Left lobe of liver (tissue), 2 donors: Measurements from ENCODE around the gene MOB3A. TPM values are rescaled to one million over a fixed set of nuclear protein-coding genes. Genes with fewer than 3 reads are reported as not detected.
A peak's percentile ranks its signal among the peaks of the same experiment; 100 is the strongest.
"Not testable (repeated sequence)": the region's sequence is repeated elsewhere in the genome, so short reads cannot be mapped to it uniquely, and the experiment has no call there.

Source experiments
- ATAC-seq: fragments of 200-7000 bp; cut with Tn5 transposase; one replicate; pipeline ENCODE4 v1.9.1; 2020; ENCODE audit warnings: mild to moderate bottlenecking, moderate library complexity
- DNase-seq: peaks from one replicate; pipeline ENCODE4 v3.0.0-alpha.2; 2020; ENCODE audit warnings: low spot score
- total RNA-seq: library from RNA; stranded (reverse); gene quantifications from one replicate; pipeline ENCODE4 v1.2.1, GENCODE V29; 2021
- donor health status: DM: no; HTN: no; CAD: no; lungs with moderate emphysema.
- donor health status: DM: no; HTN: yes; CAD: no.

MOB3A gene
- total RNA-seq, 1 donor from 2014 or later = 11.2 TPM

DNA sequence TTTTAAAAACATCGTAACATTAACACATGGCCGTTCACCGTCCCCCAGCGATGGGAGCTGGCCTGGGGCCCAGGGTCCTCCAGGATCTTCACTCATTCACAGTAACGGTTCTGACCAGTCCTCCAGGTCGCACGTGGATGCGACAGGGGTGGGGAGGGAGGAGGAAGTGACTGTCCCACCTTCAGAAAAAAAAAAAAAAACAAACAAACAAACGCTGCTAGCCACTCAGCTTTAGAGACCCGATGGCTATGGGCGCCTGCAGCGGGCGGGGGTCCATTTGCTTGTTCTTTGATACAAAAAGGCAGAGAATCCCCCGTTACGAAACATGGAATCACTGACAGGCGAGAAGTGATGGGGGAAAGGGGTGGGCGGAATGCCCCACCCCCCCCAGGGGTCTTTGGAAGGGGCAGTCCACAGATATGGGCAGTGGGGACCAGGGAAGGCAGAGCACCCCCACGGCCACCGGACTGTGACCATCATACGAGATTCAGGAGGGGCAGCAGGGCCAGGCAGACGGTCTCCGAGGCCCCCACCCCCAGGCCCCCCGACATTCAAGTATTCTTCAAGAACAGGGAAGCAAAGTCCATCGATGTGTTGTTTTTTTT is 58.4 kb downstream of the MOB3A start:
- ATAC-seq (no peak), DNase-seq (peak; percentile 44)

DNA sequence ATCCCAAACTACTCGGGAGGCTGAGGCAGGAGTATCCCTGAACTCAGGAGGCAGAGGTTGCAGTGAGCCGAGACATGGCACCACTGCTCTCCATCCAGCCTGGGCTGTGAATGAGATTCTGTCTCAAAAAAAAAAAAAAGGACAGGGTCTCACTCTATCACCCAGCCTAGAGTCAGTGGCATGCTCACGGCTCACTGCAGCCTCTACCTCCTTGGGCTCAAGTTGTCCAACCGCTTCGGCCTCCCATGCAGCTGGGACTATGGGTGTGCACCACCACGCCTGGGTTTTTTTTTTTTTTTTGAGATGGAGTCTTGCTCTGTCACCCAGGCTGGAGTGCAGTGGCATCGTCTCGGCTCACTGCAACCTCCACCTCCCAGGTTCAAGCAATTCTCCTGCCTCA is 59.7 kb downstream of the MOB3A start:
- DNase-seq (no peak), ATAC-seq (no peak)

DNA sequence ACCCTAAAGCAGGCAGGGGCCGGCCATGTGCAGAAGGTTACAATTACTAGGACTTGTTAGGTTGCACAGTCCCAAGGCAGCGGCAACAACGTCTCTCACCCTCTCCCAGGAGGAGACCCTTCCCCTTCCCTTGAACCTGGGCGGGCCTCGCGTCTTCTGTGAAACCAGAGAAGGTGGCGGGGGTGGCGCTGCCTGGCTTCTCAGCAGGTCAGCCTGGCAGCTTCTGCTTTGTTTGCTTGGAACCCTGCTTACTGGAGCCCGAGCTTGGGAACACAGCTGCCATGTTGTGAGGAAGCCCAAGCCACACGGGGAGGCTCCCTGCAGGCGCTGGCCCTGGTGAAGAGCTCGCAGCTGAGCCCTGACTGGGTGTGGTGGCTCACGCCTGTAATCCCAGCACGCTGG is 60.5 kb downstream of the MOB3A start:
- ATAC-seq (no peak), DNase-seq (no peak)

DNA sequence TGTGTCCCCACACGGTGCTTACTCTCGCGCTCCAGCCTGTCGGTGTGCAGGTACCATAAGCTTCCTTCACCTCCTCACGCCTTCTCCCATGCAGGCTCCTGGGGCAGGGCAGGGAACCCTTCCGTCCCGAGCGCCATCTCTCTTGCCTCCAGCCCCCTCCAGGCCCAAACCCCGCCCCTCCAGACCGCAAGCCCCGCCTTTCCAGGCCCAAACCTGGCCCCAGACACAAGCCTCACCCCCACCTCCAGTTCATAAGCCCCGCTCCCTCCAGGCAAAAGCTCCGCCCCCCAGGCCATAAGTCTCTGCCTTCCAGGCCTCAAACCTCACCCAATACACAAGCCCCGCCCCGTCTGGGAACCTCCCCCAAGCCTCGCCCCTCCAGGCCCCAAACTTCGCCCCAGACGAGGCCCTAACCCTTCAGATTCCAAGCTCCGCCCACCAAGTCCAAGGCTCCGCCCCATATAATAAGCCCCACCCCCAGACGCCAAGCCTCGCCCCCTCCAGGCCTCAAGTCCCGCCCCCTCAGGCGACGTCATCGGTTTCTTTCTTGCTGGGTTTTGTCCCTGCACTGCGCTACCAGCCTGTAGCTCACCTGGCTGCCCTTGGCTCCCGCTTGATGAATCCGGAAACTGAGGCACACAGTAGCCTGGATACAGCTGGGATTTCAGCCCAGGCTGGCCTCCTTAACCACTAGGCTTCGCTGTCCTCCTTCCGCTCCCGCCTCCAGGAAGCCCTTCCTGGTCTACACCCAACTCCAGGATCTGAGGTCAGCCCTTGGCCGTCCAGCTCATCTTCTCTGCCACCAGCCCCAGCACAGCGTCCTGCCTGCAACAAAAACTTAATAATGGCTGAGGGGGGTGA is 61.2 kb downstream of the MOB3A start:
- peak; percentile 27 for ATAC-seq
- no peak for DNase-seq

DNA sequence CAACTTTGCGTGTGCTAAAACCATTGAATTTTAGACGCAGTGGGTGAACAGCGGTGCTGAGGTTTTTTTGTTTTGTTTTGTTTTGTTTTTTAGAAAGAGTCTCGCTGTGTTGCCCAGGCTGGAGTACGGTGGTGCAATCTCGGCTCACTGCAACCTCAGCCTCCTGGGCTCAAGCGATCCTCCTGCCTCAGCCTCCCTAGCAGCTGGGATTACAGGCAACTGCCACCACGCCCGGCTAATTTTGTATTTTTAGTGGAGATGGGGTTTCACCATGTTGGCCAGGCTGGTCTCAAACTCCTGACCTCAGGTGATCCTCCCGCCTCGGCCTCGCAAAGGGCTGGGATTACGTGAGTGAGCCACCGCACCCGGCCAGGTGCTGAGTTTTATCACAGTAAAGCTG is 61.9 kb downstream of the MOB3A start:
- not testable (repeated sequence) for ATAC-seq, DNase-seq

DNA sequence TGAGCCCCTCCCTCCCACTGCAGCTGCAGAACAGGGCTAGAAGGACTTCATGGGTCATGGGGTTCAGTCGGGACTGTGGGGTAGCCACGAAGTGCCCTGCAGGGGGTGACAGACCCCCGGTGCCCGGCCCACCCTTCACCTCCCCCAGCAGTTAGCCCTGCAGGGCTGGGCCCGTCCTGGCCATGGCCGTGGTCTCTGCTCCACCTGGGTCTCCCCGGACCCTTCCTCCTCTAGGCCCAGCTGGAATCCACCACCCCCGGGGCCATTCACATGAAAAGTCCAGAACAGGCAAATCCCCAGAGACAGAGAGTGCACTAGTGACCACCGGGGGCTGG is 62.3 kb downstream of the MOB3A start:
- DNase-seq (no peak), ATAC-seq (no peak)

DNA sequence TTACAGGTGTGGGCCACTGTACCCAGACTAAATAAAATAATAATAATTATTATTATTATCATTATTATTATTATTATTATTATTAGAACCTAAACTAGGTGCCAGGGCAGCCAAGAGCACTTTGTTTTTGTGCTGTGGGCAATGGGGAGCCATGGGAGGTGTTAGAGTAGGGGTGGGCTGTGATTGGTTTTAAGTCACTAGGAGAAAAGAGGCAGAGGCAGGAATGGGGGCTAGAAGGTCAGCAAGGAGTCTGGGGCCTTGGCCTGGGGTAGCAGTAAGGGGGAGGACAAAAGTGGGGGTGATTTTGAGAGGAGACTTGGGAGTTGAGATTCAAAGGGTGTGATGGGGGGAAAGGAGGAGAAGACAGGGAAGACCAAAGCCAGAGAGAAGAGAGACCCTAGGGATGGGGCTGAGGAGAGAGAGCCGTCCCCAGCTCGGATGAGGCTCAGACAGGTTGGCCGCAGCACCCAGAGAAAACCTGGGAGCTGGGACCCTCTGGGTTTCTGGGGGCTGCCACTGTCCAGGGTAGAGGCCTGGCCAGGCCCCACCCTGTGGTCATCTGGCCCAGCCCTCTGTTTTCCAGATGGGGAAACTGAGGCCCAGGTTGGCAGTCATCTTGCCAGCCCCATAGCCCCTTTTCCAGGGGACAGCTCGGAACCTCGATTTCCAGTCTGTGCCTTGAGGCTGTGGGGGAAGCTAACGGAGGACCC is 62.9 kb downstream of the MOB3A start:
- DNase-seq (no peak), ATAC-seq (no peak)

DNA sequence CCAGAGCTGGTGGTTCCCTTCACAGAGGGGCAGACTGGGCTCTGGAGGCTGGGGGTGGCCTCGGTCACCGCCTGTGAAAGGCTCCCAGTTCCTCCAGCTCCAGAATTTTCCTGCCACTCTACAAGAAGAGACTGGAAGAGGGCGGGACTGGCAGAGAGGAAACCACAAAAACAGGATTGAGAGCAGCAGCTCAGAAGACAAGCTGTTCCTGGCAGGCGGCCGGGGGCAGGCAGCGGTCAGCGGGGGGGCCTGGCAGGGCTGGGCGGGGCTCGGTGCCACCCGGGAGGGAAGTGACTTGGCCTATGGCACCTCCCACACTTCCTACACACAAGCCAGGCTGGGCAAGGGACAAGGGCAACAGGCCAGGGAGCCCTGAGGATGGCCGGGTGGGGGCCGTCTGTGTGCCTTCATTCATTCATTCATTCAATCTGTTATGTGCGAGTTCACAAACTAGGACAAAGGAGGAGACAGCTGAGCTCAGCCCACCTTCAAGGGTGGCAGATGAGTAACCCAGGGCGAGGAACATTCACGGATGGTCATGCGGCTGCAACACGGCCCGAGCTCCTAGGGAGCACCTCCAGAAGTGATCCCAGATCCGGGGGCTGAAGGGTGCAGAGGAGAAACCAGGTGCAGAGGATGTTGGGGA is 63.7 kb downstream of the MOB3A start:
- ATAC-seq = peak; percentile 86

DNA sequence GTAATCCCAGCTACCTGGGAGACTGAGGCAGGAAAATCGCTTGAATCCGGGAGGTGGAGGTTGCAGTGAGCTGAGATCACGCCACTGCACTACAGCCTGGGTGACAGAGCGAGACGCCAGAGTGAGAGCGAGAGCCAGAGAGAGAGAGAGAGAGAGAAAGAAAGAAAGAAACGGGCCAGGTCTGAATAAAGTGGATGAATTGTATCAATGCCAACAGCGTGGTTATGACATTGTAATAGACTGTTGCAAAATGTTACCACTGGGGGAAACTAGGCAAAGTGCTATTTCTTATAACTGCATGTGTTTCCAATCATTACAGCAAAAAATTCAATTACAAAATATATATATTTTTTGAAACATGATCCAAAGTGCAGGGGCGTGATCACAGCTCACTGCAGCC is 68.8 kb downstream of the MOB3A start:
- no peak for DNase-seq
- ATAC-seq = peak; percentile 65

More for the DNA sequence above, 63.7 kb downstream of the MOB3A start:
- DNase-seq = peak; percentile 99

DNA sequence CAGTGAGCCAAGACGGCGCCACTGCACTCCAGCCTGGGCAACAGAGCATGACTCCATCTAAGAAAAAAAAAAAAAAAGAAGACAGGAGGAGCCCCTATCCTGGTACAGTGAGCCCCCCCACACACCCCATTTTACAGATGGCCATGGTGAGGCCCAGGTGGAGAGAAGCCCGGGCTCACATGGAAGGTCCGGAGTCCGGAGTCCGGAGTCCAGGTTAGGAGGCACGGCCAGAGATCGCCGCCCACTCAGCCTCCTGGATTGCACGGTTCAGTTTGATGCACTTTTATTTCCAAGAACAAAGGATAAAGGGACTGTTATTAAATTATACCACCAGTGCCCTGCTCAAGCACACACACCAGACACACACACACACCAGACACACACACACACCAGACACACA is 69.4 kb downstream of the MOB3A start:
- DNase-seq (peak; percentile 76), ATAC-seq (peak; percentile 75)

DNA sequence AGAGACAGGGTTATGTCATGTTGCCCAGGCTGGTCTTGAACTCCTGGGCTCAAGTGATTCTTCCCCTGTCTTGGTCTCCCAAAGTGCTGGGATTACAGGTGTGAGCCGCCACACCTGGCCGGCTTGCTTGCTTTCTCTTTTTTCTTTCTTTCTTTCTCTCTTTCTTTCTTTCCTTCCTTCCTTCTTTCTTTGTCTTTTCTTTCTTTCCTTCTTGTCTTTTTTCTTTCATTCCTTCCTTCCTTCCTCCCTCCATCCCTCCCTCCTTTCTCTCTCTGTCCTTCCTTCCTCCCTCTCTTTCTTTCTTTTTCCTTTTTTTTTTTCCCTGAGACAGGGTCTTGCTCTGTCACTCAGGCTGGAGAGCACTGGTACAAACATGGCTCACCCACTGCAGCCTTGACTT is 73.8 kb downstream of the MOB3A start:
- DNase-seq = no peak
- no peak for ATAC-seq

DNA sequence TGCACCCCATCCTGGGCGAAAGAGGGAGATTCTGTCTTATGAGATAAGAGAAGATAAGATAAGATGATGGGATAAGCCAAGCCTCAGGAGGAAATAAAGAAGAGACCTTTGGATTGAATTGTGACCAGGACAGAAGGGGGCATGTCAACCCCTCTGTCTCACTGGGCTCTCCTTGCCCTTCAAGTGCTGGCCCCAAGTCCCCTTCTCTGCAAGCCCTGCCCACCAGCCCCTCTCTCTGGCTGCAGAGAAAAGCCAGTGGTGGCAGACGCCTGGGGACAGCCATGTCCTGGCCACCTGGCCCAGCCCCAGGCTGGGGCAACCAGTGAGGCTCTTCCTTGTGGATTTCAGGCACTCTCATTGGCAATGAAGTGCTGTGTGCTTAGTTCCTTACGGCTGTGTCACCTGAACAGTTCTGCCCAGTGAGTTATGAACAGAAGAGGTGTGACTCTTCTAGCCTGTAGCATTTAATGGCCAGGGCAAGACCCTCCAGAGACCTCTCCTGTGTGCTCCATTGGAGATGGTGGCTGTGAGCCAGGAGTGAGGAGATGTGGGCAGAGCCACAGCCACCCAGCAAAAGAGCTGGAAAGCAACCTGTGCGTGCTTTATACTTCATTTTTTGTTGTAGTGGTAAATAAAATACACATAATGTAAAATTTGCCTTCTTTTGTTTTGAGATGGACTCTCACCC is 74.5 kb downstream of the MOB3A start:
- DNase-seq = no peak
- ATAC-seq = no peak

Other genes starting within 250 kb of the MOB3A start
- gene REXO1, start 247.8 kb downstream of the MOB3A start, total RNA-seq = 19.3 TPM
- gene KLF16, start 232.7 kb downstream of the MOB3A start, total RNA-seq = 11.9 TPM
- 29.4 TPM for gene ABHD17A, start 210.8 kb downstream of the MOB3A start, total RNA-seq
- gene ADAT3, start 190.9 kb downstream of the MOB3A start, total RNA-seq = 4.5 TPM
- gene SCAMP4, start 190.9 kb downstream of the MOB3A start, total RNA-seq = 23.9 TPM
- gene CSNK1G2, start 155.2 kb downstream of the MOB3A start, total RNA-seq = 21.8 TPM
- 25.9 TPM for gene BTBD2, start 80.6 kb downstream of the MOB3A start, total RNA-seq
- gene MKNK2, start 45.1 kb downstream of the MOB3A start, total RNA-seq = 149 TPM
- gene IZUMO4, start 589 bp upstream of the MOB3A start, total RNA-seq = 5.2 TPM
- gene AP3D1, start 55.2 kb upstream of the MOB3A start, total RNA-seq = 63.4 TPM
- gene DOT1L, start 67.6 kb upstream of the MOB3A start, total RNA-seq = 17.2 TPM
- gene PLEKHJ1, start 140.0 kb upstream of the MOB3A start, total RNA-seq = 41.3 TPM
- 19.0 TPM for gene SF3A2, start 140.5 kb upstream of the MOB3A start, total RNA-seq
- gene AMH, start 153.0 kb upstream of the MOB3A start, total RNA-seq = 0.93 TPM
- gene JSRP1, start 160.1 kb upstream of the MOB3A start, total RNA-seq = 0.18 TPM
- 0.28 TPM for gene PEAK3, start 185.8 kb upstream of the MOB3A start, total RNA-seq
- not detected for gene LINGO3, start 211.8 kb upstream of the MOB3A start, total RNA-seq
- gene LSM7, start 232.3 kb upstream of the MOB3A start, total RNA-seq = 27.8 TPM
- 45.0 TPM for gene SPPL2B, start 232.4 kb upstream of the MOB3A start, total RNA-seq